Loucy (cell line): ENCODE data around the gene RSAD1.

Experiments used
- H2AFZ ChIP-seq: fragments of 200-600 bp; sonication (generic); 2 replicates; pipeline ENCODE4 v1.6.0; 2016; ENCODE audit warnings: antibody characterized with exemption, mild to moderate bottlenecking, low read length, moderate library complexity
- H3F3A ChIP-seq: fragments of 200-600 bp; 2 replicates; pipeline ENCODE4 v1.6.0; 2016; ENCODE audit warnings: antibody characterized with exemption, low read depth, mild to moderate bottlenecking
- H3K27me3 ChIP-seq: fragments of 200-600 bp; sonication (generic); 2 replicates; pipeline ENCODE4 v1.6.1; 2014; ENCODE audit warnings: low read length, mild to moderate bottlenecking; ENCODE audit not compliant: insufficient read depth, poor library complexity, severe bottlenecking
- H3K36me3 ChIP-seq: fragments of 200-600 bp; sonication (generic); 2 replicates; pipeline ENCODE4 v1.6.1; 2016; ENCODE audit warnings: low read length; ENCODE audit not compliant: insufficient read depth
- H3K4me1 ChIP-seq: fragments of 200-600 bp; sonication (generic); 2 replicates; pipeline ENCODE4 v1.5.1; 2014; ENCODE audit warnings: low read length, mild to moderate bottlenecking; ENCODE audit not compliant: insufficient read depth, poor library complexity, severe bottlenecking
- H3K4me2 ChIP-seq: fragments of 200-600 bp; sonication (generic); 2 replicates; pipeline ENCODE4 v1.6.0; 2014; ENCODE audit warnings: antibody characterized with exemption, low read length, low read depth, mild to moderate bottlenecking; ENCODE audit not compliant: poor library complexity, severe bottlenecking
- H3K4me3 ChIP-seq: fragments of 200-600 bp; sonication (generic); 2 replicates; pipeline ENCODE4 v1.5.1; 2014; ENCODE audit warnings: low read length, mild to moderate bottlenecking, mixed read lengths; ENCODE audit not compliant: poor library complexity, severe bottlenecking
- H3K79me2 ChIP-seq: fragments of 200-600 bp; sonication (generic); 2 replicates; pipeline ENCODE4 v1.6.1; 2014; ENCODE audit warnings: low read length; ENCODE audit not compliant: insufficient read depth
- H3K9ac ChIP-seq: fragments of 200-600 bp; sonication (generic); 2 replicates; pipeline ENCODE4 v1.6.0; 2014; ENCODE audit warnings: mild to moderate bottlenecking, low read depth, low read length, moderate library complexity; ENCODE audit not compliant: poor library complexity, severe bottlenecking
- H3K9me2 ChIP-seq: fragments of 200-600 bp; sonication (generic); replicated peaks from 2 replicates; pipeline ENCODE4 v1.6.1; 2016; ENCODE audit warnings: low read depth, low read length, mixed read lengths
- H3K9me3 ChIP-seq: fragments of 200-600 bp; sonication (generic); 2 replicates; pipeline ENCODE4 v1.6.1; 2014; ENCODE audit warnings: mild to moderate bottlenecking, antibody characterized with exemption, low read length, low read depth; ENCODE audit not compliant: insufficient read depth
- H4K20me1 ChIP-seq: fragments of 200-600 bp; sonication (generic); 2 replicates; pipeline ENCODE4 v1.6.0; 2014; ENCODE audit warnings: antibody characterized with exemption, low read length, mild to moderate bottlenecking; ENCODE audit not compliant: insufficient read depth, poor library complexity, severe bottlenecking
- EZH2phosphoT487 ChIP-seq: fragments of 200-600 bp; IDR thresholded peaks from 2 replicates; pipeline ENCODE4 v1.6.1; 2018; ENCODE audit warnings: antibody characterized with exemption, mild to moderate bottlenecking, moderate library complexity, borderline replicate concordance
- TF ChIP-seq, protein P1 (sequence below): fragments of 200-600 bp; sonication (generic); conservative IDR thresholded peaks from 2 replicates; pipeline ENCODE4 v1.5.1; 2014; ENCODE audit warnings: mild to moderate bottlenecking, antibody characterized with exemption, low read length

RSAD1 gene

GRCh38 chr17:50464736-50465135, 13.9 kb upstream of the RSAD1 start:
- H3K4me1 ChIP-seq = no peaks in the 10 kb centered on the region
- no peaks in the 10 kb centered on the region for H3K9me2 ChIP-seq
- no peaks in the 10 kb centered on the region for H4K20me1 ChIP-seq
- no peak overlapping the region for H2AFZ ChIP-seq
- no peak for TF ChIP-seq EZH2phosphoT487
- TF ChIP-seq, protein P1, sequence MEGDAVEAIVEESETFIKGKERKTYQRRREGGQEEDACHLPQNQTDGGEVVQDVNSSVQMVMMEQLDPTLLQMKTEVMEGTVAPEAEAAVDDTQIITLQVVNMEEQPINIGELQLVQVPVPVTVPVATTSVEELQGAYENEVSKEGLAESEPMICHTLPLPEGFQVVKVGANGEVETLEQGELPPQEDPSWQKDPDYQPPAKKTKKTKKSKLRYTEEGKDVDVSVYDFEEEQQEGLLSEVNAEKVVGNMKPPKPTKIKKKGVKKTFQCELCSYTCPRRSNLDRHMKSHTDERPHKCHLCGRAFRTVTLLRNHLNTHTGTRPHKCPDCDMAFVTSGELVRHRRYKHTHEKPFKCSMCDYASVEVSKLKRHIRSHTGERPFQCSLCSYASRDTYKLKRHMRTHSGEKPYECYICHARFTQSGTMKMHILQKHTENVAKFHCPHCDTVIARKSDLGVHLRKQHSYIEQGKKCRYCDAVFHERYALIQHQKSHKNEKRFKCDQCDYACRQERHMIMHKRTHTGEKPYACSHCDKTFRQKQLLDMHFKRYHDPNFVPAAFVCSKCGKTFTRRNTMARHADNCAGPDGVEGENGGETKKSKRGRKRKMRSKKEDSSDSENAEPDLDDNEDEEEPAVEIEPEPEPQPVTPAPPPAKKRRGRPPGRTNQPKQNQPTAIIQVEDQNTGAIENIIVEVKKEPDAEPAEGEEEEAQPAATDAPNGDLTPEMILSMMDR = no peak
- no peaks in the 10 kb centered on the region for H3K9me3 ChIP-seq
- no peak overlapping the region for H3K4me3 ChIP-seq
- H3K27me3 ChIP-seq = no peaks in the 10 kb centered on the region
- H3K36me3 ChIP-seq = no peaks in the 10 kb centered on the region
- H3K79me2 ChIP-seq = no peaks in the 10 kb centered on the region
- no peak overlapping the region for H3K9ac ChIP-seq
- H3K4me2 ChIP-seq = no peak overlapping the region
- no peaks in the 10 kb centered on the region for H3F3A ChIP-seq

- H3K79me2 ChIP-seq = no peaks in the 10 kb centered on the region
- H3K4me3 ChIP-seq = no peak overlapping the region
- H3K4me1 ChIP-seq = no peaks in the 10 kb centered on the region
- H3K27me3 ChIP-seq = no peaks in the 10 kb centered on the region
- H4K20me1 ChIP-seq = no peaks in the 10 kb centered on the region
- H3K9me3 ChIP-seq = no peaks in the 10 kb centered on the region
- H3F3A ChIP-seq = no peaks in the 10 kb centered on the region
- no peak overlapping the region for H2AFZ ChIP-seq
- no peak overlapping the region for H3K4me2 ChIP-seq
- H3K9ac ChIP-seq = no peak overlapping the region
- TF ChIP-seq, protein P1 = no peak
- TF ChIP-seq EZH2phosphoT487 = no peak
- no peaks in the 10 kb centered on the region for H3K9me2 ChIP-seq
- H3K36me3 ChIP-seq = no peaks in the 10 kb centered on the region
Observed at GRCh38 chr17:50465171-50465570, 13.5 kb upstream of the RSAD1 start.

GRCh38 chr17:50465635-50466034, 13.0 kb upstream of the RSAD1 start:
- H3K9ac ChIP-seq = no peak overlapping the region
- no peaks in the 10 kb centered on the region for H3K27me3 ChIP-seq
- no peaks in the 10 kb centered on the region for H3K4me1 ChIP-seq
- no peaks in the 10 kb centered on the region for H3K36me3 ChIP-seq
- no peak overlapping the region for H3K4me3 ChIP-seq
- H2AFZ ChIP-seq = no peak overlapping the region
- no peaks in the 10 kb centered on the region for H3K9me2 ChIP-seq
- H3K79me2 ChIP-seq = no peaks in the 10 kb centered on the region
- H3F3A ChIP-seq = no peaks in the 10 kb centered on the region
- TF ChIP-seq, protein P1 = no peak
- no peak for TF ChIP-seq EZH2phosphoT487
- no peaks in the 10 kb centered on the region for H3K9me3 ChIP-seq
- no peaks in the 10 kb centered on the region for H4K20me1 ChIP-seq
- no peak overlapping the region for H3K4me2 ChIP-seq
